ENCODE data around the gene HTR6.

Gene HTR6

DNA sequence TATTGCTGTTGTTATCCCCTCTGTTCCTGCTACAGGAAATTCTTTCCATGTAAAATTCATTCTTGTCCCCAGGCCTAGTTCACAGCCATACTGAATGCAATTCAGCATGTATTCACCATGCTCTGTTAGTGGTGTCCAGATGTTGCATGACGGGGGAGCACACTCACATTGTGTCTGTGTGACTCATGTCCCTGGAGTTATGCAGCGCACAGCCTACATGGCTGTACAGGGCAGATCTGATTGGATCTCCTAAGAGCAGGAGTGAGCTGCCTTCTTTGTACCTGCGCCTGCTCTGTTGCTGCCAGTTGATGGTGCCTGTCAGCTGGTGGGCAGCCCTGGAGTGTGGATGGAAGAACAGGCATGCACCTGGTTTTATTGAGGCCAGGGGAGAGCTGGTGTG, 17.6 kb downstream of the HTR6 start:
- intact Hi-C loops (cut with DNase I): no loop called here
- DNase-seq: peak in 3 of 10 donors; percentile 47 to 88 (median 74)

DNA sequence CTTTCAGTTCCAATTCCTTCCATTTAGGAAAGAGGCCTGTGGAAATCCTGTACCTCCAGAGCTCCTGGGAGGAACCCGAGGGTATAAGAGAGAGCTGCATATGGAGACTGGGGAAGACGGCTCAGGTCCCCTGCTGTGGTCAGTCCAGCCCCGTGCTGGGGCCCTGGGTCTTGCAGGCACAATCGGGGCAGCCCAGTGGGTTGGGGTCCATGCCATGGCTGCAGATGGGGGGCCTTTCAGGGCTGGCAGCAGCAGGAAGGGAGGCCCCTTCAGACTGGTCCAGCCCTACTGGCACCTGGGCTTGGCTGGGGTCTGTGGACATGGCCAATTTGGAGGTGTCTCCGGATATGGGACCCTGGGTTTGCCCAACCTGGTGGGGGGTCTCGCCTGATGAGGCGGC, 18.2 kb downstream of the HTR6 start:
- DNase-seq: no peak
- intact Hi-C loops (cut with DNase I): no loop called here

DNA sequence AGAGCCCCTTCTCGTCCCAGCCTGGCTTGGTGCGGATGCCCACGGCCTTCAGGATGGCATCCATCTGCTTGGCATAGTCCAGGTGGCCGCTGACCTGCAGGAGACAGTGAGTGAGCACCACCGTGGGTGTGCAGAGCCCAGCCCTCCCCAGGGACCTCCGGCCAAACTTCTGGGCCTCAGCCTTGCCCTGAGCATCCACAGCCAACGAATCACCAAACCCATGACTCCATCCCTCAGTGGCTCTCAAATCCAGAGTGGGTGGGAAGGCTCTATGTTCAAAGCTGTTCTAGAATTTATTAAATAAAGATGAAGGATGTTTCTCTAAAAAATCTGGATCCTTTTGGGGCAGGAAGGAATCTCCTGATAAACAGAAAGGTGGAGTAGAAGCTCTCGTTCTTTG, 18.7 kb downstream of the HTR6 start:
- no peak for DNase-seq
- intact Hi-C loops (cut with DNase I): no loop called here

DNA sequence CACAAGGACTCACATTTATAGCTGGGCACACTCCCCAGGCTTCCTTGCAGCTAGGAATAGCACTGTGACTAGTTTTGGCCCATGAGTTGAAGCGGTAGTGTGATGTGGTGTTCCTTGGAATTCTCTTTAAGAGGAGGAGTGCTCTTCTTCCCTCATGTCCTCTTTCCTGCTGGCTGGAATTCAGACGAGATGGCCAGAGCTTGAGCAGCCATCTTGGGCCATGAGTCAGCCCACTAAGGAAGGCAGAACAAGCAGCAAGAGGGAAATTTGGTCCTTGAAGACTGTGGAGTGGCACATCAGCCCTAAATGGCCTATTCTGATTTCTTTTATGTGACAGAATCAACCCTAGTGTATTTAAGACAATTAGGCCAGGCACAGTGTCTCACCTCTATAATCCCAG, 20.0 kb downstream of the HTR6 start:
- intact Hi-C loops (cut with DNase I): no loop called here
- peak in 1 of 10 donors; percentile 26 for DNase-seq

DNA sequence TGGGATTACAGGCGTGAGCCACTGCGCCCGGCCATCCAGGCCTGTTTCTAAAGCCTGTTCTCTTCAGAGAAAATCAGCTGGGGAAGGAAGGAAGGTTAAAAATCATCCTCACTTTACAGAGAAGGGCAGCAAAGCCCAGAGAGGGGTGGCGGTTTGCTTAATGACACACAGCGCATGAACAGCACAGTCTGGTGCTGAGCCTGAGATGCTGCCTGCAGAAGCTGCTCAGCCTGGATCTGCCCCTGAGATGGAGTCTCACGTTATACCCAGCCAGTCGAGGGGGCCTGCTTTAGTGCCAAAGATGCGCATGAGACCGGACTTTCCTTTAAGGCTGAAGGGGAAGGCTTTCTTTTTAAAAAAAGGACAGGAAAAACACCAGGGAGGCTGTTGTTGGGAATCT, 21.3 kb downstream of the HTR6 start:
- no peak for DNase-seq
- intact Hi-C loops (cut with DNase I): no loop called here

DNA sequence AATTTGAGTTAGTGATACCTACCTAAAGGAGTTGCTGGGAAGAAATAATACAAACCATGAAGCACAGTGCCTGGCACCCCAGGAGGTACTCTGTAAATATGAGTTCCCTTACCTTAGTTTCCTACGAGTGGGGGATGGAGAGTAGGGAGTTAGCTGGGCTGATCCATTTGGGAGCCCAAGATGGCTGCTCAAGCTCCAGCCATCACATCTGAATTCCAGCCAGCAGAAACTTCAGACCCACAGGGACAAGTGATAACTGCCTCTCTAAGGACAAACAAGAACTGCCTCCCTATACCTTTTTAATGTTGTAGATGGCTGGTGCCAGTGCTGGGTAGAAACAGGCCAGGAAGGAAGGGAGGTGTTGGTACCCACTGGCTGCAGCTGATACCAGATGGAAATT, 22.7 kb downstream of the HTR6 start:
- intact Hi-C loops (cut with DNase I): no loop called here

DNA sequence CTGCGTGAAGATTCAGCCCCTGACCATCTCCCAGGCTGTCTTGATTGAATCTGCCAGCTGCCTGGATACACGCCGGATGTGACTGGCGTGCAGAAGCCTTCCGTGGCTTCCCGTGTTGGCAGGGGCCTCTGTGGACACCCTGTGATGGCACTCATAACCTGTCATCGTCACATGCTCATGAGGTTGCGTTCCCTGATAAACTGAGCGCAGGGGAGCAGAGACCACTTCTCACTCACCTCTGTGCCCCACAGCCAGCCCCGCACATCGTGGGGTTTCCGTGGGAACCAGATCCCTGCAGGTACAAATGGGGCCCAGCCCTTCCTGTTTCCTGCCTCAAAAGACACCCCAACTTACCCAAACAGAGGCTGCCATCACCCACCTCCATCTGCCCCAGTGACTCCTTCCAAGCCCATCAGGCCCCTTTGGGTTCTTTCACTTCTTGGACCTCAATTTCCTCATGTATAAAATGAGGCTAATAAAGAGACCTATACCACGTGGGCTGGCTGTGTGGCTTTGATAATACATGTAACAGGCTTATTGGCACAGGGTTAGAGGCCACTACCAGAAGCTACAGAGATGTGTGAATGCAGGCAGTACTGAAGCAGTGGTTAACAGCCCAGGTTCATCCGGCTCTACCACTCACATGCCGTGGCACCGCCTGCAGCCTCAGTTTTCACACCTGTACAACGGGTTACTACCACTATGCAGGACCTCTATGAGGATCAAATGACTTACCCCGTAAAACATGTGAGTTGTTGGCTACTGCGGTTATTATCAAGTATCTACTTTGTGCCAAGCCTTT, 23.6 kb downstream of the HTR6 start:
- peak in 1 of 10 donors; percentile 62 for DNase-seq
- intact Hi-C loops (cut with DNase I): no loop called here

More for the DNA sequence above, 22.7 kb downstream of the HTR6 start:
- DNase-seq: peak in 1 of 10 donors; percentile 2

DNA sequence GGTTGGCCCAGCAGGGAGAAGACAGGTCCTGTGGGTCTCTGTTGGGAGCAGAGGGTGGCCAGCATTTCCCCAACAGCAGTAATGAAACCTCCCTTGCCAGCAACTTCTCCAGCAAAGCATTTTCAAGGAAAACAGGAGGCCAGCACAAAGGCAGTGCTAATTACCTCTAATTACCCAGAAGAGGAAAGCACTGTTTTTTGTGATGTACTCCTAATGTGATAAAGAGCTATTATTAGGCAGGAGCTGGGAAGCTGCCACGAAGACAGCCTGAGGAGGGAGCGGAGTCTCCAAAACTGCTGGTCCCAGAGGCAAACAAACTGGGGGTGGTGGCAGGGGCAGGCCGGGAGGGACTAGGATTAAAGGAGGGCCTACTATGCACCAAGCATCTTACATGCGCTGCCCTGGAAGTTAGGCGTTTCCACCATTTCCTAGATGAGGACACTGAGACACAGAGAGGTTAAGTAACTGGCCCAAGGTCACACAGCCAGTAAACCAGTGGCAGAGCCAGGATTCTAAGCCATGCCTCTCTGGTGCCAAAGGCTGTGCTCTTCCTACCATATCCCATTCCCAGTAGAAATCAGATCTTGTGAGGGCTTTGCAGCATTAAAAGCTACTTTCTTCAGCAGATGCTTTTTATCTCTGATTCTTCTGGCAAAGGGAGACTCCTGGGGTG, 24.5 kb downstream of the HTR6 start:
- peak in 1 of 10 donors; percentile 66 for DNase-seq
- intact Hi-C loops (cut with DNase I): no loop called here

DNA sequence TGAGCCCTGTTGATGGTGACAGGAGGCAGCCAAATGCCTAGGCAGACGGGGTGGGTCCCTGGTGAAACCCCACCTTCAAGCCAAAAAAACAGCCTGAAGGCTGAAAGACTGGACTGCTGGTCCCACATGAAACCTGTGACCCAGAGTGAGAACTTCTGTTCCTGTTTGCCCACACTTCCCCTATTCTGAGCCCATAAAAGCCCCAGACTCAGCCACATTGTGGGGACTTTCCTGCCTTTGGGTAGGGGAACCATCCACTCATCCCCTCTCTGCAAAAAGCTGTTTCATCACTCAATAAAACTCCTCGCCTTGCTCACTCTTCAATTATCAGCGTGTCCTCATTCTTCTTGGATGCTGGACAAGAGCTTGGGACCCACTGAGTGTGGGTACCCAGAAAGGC, 25.2 kb downstream of the HTR6 start:
- intact Hi-C loops (cut with DNase I): no loop called here
- DNase-seq: peak in 1 of 10 donors; percentile 28

DNA sequence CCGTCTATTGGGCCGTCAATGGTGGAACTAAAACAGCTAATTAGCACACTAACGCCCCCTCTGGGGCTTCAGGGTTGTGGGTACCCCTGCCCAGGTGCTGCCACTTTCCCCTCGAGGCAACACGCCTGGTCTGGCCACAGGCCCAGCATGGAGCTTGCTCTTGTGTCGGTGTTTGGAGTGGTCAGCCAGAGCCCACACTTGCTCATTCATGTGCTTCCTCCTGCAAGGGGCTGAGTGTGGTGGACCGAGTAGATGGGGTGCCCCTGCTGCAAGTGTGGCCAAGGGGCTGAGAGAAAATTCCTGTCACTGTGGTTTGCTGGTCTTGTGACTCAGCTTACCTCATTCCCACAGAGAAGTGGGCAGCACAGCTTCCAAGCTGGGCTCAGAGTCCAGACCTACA, 25.7 kb downstream of the HTR6 start:
- intact Hi-C loops (cut with DNase I): no loop called here
- DNase-seq: peak in 1 of 10 donors; percentile 71

DNA sequence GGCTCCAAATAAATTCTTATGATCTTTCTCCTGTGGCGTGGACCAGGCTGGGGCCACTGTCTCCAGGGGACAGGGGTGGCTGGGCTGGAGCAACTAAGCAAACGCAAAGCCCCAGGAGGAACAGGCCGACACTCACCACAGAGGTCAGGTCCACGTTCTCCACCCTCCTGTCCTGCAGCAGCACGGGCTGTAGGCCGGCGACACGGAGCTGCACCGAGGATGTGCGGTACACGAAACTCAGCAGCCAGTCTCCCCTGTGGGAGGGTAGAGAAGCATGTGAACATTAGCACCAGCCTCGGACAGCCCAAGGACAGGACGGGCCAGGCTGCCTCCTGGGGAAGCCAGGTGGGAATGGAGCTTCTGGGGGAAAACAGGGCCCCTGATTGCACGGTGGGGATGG, 29.6 kb downstream of the HTR6 start:
- DNase-seq: peak in 2 of 10 donors; percentile 46 to 71
- intact Hi-C loops (cut with DNase I): no loop called here

DNA sequence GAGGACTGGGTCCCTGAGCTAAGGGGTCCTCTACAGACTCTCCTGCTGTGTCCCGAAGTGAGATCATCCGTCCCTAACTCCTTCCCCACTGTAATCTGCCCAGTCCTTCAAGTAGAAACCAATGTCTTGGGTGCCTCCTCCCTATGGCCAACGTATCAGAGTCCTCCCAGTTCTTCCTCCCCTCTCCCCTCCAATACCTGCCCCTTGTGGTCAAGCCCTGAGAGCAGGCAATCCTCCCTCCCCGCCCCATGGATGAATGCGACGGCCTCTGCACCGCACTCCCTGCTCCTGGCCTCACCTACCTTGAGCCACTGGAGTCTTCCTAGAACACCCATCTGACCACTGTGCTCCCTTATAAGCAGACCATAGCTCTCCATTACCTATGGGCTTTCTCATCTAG, 31.1 kb downstream of the HTR6 start:
- intact Hi-C loops (cut with DNase I): no loop called here
- peak in 1 of 10 donors; percentile 8 for DNase-seq

DNA sequence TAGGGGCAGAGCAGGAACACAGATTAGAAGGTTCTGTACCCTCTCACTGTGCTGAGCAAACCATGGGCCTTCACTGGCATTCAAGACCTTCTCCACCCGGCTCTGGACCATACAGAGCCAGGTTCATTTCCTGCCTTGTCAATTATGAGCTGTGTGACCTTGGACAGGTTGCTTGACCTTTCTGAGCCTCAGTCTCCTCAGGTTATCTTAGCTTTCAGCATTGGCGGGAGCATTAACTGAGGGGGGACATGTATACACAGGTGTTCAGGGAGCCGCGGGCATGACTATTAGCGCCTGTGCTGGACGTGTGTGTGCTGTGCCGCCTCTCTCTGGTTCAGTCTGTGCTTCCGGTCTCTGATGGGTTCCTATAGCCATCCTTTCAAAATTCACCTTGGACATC, 32.1 kb downstream of the HTR6 start:
- peak in 1 of 10 donors; percentile 11 for DNase-seq
- intact Hi-C loops (cut with DNase I): no loop called here

DNA sequence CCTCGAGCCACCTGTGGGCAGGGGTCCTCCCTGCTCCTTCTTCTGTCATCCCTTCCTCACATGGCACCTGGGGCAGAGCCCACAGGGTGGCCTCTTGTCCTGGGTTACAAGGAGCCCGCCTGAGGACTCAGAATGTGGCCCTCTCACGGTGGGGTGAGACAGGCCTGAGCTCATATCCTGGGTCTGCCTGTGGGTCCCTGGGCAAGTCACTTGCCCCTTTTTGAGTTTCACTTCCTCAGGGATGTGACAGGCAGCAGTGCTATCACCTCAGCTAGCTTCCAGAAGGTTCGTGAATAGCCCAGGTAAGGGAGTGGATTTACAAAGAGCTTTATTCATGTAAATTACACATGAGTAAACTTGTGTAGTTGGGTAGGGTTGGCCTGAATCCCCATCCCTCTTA, 33.5 kb downstream of the HTR6 start:
- DNase-seq: peak in 1 of 10 donors; percentile 75
- intact Hi-C loops (cut with DNase I): no loop called here

DNA sequence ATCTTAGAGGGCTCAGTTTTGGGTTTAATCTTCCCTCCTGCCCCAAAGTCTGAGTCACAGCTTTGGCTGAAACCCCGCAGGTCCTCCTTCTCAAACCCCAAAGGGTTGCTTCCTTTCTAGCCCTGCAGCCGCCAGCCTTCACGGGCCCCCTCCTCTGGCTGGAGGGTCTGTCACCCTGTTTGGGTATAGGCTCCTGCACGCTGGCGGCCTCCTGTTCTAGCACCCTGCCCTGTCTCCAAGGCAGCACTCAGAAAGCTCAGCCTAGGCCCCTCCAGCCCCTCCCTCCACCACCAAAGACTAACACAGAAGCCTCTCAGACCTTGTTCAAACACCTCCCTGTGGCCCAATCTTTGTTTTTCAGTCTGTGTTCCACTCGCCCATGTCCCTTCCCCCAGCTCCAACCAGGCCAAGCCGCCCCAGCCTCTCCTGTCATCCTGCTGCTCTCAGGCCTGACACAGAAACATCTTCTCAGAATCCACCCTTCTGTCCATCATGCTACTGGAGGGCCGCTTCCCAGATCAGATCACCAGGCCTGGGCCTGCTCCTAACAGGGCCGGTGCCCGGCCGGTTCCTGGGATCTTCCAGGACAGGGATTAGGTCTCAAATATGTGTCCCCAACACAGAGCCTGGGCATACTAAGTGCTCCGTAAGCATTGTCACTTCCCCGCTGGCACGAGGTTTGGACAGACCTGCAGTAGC, 35.6 kb downstream of the HTR6 start:
- peak in 2 of 10 donors; percentile 27 to 81 for DNase-seq
- intact Hi-C loops (cut with DNase I): no loop called here

DNA sequence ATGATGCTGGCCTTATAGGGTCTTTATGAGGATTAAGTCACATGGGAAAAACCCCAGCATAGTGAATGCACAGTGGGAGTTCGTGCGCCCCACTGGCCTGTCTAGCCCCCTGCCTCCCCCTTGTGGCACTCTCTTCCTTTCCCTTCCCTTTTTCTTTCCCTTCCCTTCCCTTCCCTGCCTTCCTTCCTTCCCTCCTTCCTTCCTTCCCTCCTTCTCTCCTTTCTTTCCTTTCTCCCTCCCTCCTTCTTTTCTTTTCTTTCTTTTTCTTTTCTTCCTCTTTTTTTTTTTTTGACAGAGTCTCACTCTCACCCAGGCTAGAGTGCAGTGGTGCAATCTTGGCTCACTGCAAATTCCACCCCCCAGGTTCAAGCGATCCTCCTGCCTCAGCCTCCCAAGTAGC, 38.6 kb downstream of the HTR6 start:
- intact Hi-C loops (cut with DNase I): no loop called here
- DNase-seq: peak in 1 of 10 donors; percentile 19

DNA sequence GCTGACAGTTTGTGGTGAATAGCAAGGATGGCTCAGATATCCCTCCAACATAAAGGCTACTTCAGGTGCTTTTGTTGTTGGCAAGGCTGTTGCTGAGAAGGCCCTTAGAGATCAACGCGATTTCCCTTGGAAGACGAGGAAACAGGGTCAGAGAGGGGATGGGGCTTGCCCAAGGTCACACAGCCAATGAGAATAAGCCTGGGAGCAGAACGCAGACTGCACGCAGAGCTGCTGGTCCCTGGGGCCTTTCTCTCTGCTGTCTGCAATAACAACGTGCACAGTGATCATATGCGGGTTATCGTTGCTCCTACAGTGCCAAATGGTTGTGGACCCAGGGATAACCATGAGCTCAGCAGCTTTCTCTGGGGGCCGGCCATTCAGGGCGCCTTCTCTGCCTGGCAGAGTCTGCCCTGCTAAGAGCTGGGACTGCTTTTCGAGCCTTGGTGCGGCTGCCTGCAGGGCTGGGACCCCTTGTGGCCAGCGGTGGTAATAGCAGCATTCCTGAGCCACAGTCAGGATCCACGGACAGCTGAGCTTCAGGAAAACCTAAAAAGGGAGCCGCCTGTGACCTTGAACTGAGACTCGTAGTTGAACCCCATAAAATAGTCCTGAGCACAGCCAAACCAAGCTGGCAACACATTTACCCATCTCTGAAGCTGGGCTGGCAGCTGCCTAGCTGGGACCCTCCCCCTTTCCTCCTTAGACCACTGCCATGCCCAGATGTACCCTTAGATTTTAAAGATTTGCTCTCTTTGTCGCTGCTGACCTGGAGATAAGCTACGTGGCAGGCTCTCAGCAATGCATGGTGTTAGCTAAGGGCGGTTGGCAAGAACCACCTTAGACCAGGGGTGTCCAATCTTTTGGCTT, 39.8 kb downstream of the HTR6 start:
- peak; percentile 70 to 97 (median 84) for DNase-seq
- intact Hi-C loops (cut with DNase I): loop anchor here (1.0 kb wide), 1 partner anchor 43 kb away; no protein-coding TSS in a partner anchor

DNA sequence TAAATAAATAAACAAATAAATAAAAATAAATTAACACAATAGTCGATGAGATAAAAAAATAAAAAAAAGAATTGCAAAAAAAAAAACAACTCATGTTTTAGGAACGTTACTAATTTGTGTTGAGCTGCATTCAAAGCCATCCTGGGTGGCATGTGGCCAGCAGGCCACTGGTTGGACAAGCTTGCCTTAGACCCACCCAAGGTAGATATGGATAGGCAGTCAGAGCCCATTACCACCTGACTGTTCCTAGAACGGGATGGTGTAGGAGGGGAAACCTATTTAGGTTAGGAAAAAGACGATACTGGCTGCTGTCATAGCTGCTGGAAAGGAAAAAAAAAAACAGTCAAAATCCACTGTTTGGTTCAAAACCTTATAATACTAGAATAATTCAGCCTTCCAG, 40.8 kb downstream of the HTR6 start:
- intact Hi-C loops (cut with DNase I): no loop called here

DNA sequence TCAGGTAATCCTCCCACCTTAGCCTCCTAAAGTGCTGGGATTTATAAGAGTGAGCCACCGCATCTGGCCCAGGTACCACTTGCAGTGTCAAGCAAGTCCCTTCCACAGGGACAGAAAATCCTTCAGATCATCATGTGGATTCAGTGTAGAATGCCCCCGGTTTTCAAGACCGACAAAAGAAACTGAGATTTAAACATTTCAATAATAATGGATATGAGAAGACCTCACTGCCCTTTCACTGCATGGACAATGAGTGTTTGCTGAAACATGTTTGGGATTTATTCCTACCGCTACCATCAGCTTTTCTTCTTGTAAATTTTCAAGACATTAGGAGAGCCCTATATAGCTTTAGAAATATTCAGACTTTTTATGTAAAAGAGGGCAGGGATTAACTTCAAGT, 41.5 kb downstream of the HTR6 start:
- intact Hi-C loops (cut with DNase I): no loop called here
- DNase-seq: no peak

More for the DNA sequence above, 40.8 kb downstream of the HTR6 start:
- peak in 1 of 10 donors; percentile 16 for DNase-seq

DNA sequence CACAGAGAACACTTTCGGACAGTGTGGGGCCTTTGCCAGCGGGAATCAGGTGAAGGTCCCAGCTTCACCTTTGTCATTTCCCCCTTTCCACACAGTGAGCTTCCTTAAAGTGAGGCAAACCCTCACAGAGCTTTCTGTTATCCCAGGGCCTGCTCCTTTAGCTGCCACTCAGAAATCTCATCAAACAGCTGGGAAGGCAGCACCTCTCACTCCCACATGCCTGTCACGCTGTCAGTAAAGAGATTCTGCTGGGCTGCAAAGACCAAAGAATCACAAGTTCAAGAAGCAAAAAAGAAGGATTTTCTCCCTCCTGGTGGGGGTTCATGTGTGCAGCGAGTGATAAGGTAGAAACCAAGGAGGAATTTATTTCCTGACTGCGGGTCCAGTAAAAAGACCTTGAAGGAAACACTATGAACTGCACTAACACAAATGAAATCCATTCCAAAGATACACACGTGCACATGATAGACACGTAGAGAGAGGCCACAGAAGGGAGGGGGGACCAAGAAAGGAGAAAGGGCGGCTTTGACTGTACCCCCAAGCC, 44.0 kb downstream of the HTR6 start:
- intact Hi-C loops (cut with DNase I): no loop called here
- DNase-seq: peak in 1 of 10 donors; percentile 26

All from posterior cingulate gyrus (tissue), 11 donors.